HepG2 (cell line): Measurements from ENCODE around the gene NALCN. TPM values are rescaled to one million over a fixed set of nuclear protein-coding genes. Genes with fewer than 3 reads are reported as not detected.

Source experiments
- ATAC-seq: fragments of 200-7000 bp; cut with Tn5 transposase; 3 replicates; pipeline ENCODE4 v1.9.1; 2020; ENCODE audit warnings: mild to moderate bottlenecking, moderate library complexity
- BruUV-seq: library from RNA; stranded (reverse); fragments of 400-500 nt; replicated peaks from 2 replicates; lab custom pipeline; 2021; lab: Mats Ljungman, UMichigan
- CTCF ChIA-PET: fragments of 300-600 bp; formaldehyde crosslinking; extraction: SDS; loops from one replicate; lab custom pipeline; 2021; ENCODE audit warnings: low total read pairs, inconsistent platforms, low intra/inter-chr PET ratio; lab: Yijun Ruan, JAX
- POLR2A ChIA-PET: fragments of 350-600 bp; sonication (Branson Sonifier 250); formaldehyde crosslinking; loops from one replicate; lab custom pipeline; 2020; ENCODE audit warnings: antibody characterized with exemption, inconsistent platforms; lab: Yijun Ruan, JAX
- DNase-seq: peaks from one replicate; pipeline ENCODE4 v3.0.0-alpha.2; 2015; ENCODE audit warnings: low spot score
- FAIRE-seq: peaks from 3 replicates; lab custom pipeline; 2011; peaks lifted over from hg19 to GRCh38; lab: Jason Lieb, UNC
- H2AFZ ChIP-seq: one replicate; pipeline ENCODE4 v1.6.1; 2011; ENCODE audit warnings: low read length, inconsistent platforms
- H3K27ac ChIP-seq: fragments of 300-600 bp; 3 replicates; pipeline ENCODE4 v1.8.0; 2011; ENCODE audit warnings: mixed run types, mild to moderate bottlenecking, mixed read lengths, low read length, inconsistent platforms; ENCODE audit not compliant: insufficient read depth; ENCODE audit errors: extremely low read length
- H3K27me3 ChIP-seq, 2 experiments: fragments of 200-600 bp in 1 of 2; 2 replicates in 1 of 2; 3 replicates in 1 of 2; pipeline versions ENCODE4 v1.6.0 to v1.8.0; 2011; ENCODE audit warnings: low read length in 2 of 2, mild to moderate bottlenecking in 2 of 2, moderate library complexity in 2 of 2, inconsistent platforms in 1 of 2; ENCODE audit not compliant: insufficient read depth in 2 of 2, control insufficient read depth in 1 of 2
- H3K36me3 ChIP-seq, 2 experiments: fragments of 200-600 bp in 1 of 2; replicated peaks in 1 of 2; 2 replicates in 1 of 2; 3 replicates in 1 of 2; pipeline versions ENCODE4 v1.5.1 to v1.8.0; 2011; ENCODE audit warnings: low read length in 2 of 2, inconsistent platforms in 1 of 2; ENCODE audit not compliant: insufficient read depth in 2 of 2, control insufficient read depth in 1 of 2
- H3K4me1 ChIP-seq: 2 replicates; pipeline ENCODE4 v1.5.1; 2012; ENCODE audit warnings: low read length, inconsistent platforms; ENCODE audit not compliant: insufficient read depth
- H3K4me2 ChIP-seq: 2 replicates; pipeline ENCODE4 v1.6.0; 2011; ENCODE audit warnings: low read depth, low read length, inconsistent platforms
- H3K4me3 ChIP-seq, 3 experiments: fragments of 200-600 bp in 1 of 3; sonication (generic), shearing (Covaris generic) in 1 of 3; replicated peaks in 1 of 3; 2 replicates each; pipeline ENCODE4 v1.5.1; 2011 to 2016; ENCODE audit warnings: low read length in 3 of 3, inconsistent platforms in 2 of 3, low read depth in 2 of 3, mild to moderate bottlenecking in 2 of 3, control low read depth in 1 of 3, mixed read lengths in 1 of 3; ENCODE audit not compliant: insufficient read depth in 1 of 3
- H3K79me2 ChIP-seq: one replicate; pipeline ENCODE4 v1.6.1; 2011; ENCODE audit warnings: low read length, inconsistent platforms; ENCODE audit not compliant: insufficient read depth
- H3K9ac ChIP-seq: 2 replicates; pipeline ENCODE4 v1.6.0; 2011; ENCODE audit warnings: mild to moderate bottlenecking, low read depth, low read length, inconsistent platforms; ENCODE audit not compliant: insufficient read depth
- H3K9me3 ChIP-seq: 2 replicates; pipeline ENCODE4 v1.5.1; 2012; ENCODE audit warnings: mild to moderate bottlenecking, low read length
- H4K20me1 ChIP-seq: 2 replicates; pipeline ENCODE4 v1.6.0; 2011; ENCODE audit warnings: inconsistent platforms, mild to moderate bottlenecking, low read length, moderate library complexity; ENCODE audit not compliant: insufficient read depth
- DNMT1 ChIP-seq: sonication (generic); formaldehyde crosslinking; IDR thresholded peaks from 2 replicates; pipeline ENCODE4 v1.5.1; 2020; ENCODE audit warnings: mild to moderate bottlenecking, missing genetic modification reagents
- EHMT2 ChIP-seq: fragments of 200-600 bp; sonication (generic); IDR thresholded peaks from 2 replicates; pipeline ENCODE4 v1.7.0; 2017; ENCODE audit warnings: antibody characterized with exemption, low read depth, low read length, borderline replicate concordance
- FIP1L1 ChIP-seq: fragments of 200-400 bp; formaldehyde crosslinking; IDR thresholded peaks from 2 replicates; pipeline ENCODE4 v1.6.1; 2018; ENCODE audit warnings: low read depth, mild to moderate bottlenecking, low read length, moderate library complexity, borderline replicate concordance; ENCODE audit not compliant: insufficient read depth
- GTF3A ChIP-seq: sonication (generic); formaldehyde crosslinking; conservative IDR thresholded peaks from 2 replicates; pipeline ENCODE4 v1.4.0; 2020; ENCODE audit warnings: mild to moderate bottlenecking, missing genetic modification reagents
- HMGXB3 ChIP-seq: sonication (generic); formaldehyde crosslinking; IDR thresholded peaks from 2 replicates; pipeline ENCODE4 v1.4.0; 2020; ENCODE audit warnings: missing genetic modification reagents, borderline replicate concordance
- SYNCRIP ChIP-seq: fragments of 200-400 bp; formaldehyde crosslinking; IDR thresholded peaks from 2 replicates; pipeline ENCODE4 v1.6.1; 2018; ENCODE audit warnings: mild to moderate bottlenecking, low read depth, low read length; ENCODE audit not compliant: insufficient read depth
- THAP8 ChIP-seq: sonication (generic); formaldehyde crosslinking; IDR thresholded peaks from 2 replicates; pipeline ENCODE4 v1.5.1; 2020; ENCODE audit warnings: missing genetic modification reagents, mild to moderate bottlenecking, borderline replicate concordance
- WGBS: methylation state at CpG from one replicate; pipeline ENCODE4 v1.1.6; 2017; ENCODE audit warnings: low lambda C conversion rate; 5-methylcytosine and 5-hydroxymethylcytosine counted together
- in situ Hi-C: cut with HindIII; loops from 2 replicates; pipeline ENCODE4 v1.10.0; 2017; ENCODE audit warnings: low pct_unique_long_range_greater_than_20kb; ENCODE audit not compliant: extremely low pct_ligation_motif_present
- intact Hi-C: fragments of 100-400 bp; cut with micrococcal nuclease; formaldehyde crosslinking; loops from one replicate; pipeline ENCODE4 v1.10.0; 2022; ENCODE audit not compliant: unreplicated experiment
- polyA plus RNA-seq, 8 experiments: library from polyadenylated mRNA; depleted of rRNA in 3 of 8; stranded (reverse) in 7 of 8; unstranded in 1 of 8; fragments of >200 nt; fragmentation: Illumina TruSeq in 4 of 8; extraction: Trizol in 4 of 8; gene quantifications; 2 replicates each; pipeline versions ENCODE4 v1.2.1 to v1.2.3, GENCODE V29; 2011 to 2016; ENCODE audit warnings: low read depth in 4 of 8, missing spikeins in 1 of 8, mixed read lengths in 1 of 8; ENCODE audit not compliant: insufficient read depth in 1 of 8
- total RNA-seq, 5 experiments: library from RNA; depleted of rRNA; stranded (reverse); fragments of >200 nt; fragmentation: Illumina TruSeq; extraction: Trizol; gene quantifications; 2 replicates each; pipeline ENCODE4 v1.2.3, GENCODE V29; 2016; ENCODE audit warnings: low read depth in 1 of 5

Gene NALCN
- total and polyA plus RNA-seq, 2 of the 13 experiments (the other 11 are each of a cell fraction or from before 2014, with no cell fraction given), result not detected

DNA sequence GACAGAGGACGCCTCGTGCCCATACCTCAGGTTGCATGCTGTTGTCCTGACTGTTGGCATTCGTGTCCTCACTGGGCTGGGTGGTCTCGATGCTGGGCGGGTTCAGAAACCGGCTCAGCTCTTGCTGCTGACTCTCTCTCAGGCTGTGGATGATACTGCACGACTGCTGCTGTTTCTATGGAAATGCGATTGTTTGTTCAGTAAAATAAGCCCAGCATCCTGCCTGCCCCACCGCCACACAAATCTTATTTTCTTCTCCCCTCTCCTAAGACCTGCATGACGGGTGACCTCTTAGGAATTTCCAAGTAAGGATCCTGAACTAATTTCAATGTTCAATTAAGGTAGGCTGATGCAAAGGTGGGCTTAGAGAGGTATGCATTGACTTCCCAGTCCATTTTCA is 356.5 kb downstream of the NALCN start (continued):
- no peak for TF ChIP-seq EHMT2
- TF ChIP-seq GTF3A (CRISPR knock-in tag), result no peak
- no peak for TF ChIP-seq SYNCRIP
- no peak for TF ChIP-seq HMGXB3
- TF ChIP-seq THAP8 (CRISPR knock-in tag), result no peak
- TF ChIP-seq FIP1L1, result no peak

GRCh38 chr13:101058841-101059240 is 357.5 kb downstream of the NALCN start:
- WGBS, result 30% methylated on average over 3 of the region's 8 CpGs
- FAIRE-seq, result no peak

More at GRCh38 chr13:101058841-101059240, 357.5 kb downstream of the NALCN start:
- H3K4me2 ChIP-seq, result no peak overlapping the region
- intact Hi-C loops (no loop called here), in situ Hi-C loops (no loop called here)
- H3K4me1 ChIP-seq, result no peaks in the 10 kb centered on the region
- H3K36me3 ChIP-seq, result no peaks in the 10 kb centered on the region
- H3K27me3 ChIP-seq, result peaks cover 0 to 15% of the 10 kb centered on the region in 2 experiments; a peak in 3 of 5 replicates
- no peak for TF ChIP-seq DNMT1
- no TSS peak for BruUV-seq
- no peaks in the 10 kb centered on the region for H4K20me1 ChIP-seq
- H3K79me2 ChIP-seq, result no peaks in the 10 kb centered on the region
- DNase-seq, result no peak
- POLR2A ChIA-PET, result no interaction called here
- no peak overlapping the region for H2AFZ ChIP-seq
- no peak overlapping the region for H3K9ac ChIP-seq
- H3K27ac ChIP-seq, result no peak overlapping the region
- no peak overlapping the region for H3K4me3 ChIP-seq
- no peak for ATAC-seq
- CTCF ChIA-PET, result no interaction called here
- no peaks in the 10 kb centered on the region for H3K9me3 ChIP-seq
